HCT116 (cell line): ENCODE data around the gene SNED1. TPM values are rescaled to one million over a fixed set of nuclear protein-coding genes. Genes with fewer than 3 reads are reported as not detected.

Experiments used
- ATAC-seq: fragments of 200-7000 bp; cut with Tn5 transposase; 2 replicates; pipeline ENCODE4 v1.9.1; 2020; ENCODE audit warnings: mild to moderate bottlenecking, moderate library complexity
- BruUV-seq: library from RNA; stranded (reverse); fragments of 400-500 nt; replicated peaks from 2 replicates; lab custom pipeline; 2021; lab: Mats Ljungman, UMichigan
- CTCF ChIA-PET: fragments of 300-600 bp; sonication (Branson Sonifier 250); formaldehyde crosslinking; loops from one replicate; lab custom pipeline; 2021; ENCODE audit warnings: antibody characterized with exemption; lab: Charles Lee
- POLR2A ChIA-PET: fragments of 300-600, 350-600 bp; sonication (Branson Sonifier 250); formaldehyde crosslinking; loops from one replicate; lab custom pipeline; 2021; ENCODE audit warnings: antibody characterized with exemption; lab: Charles Lee
- RAD21 ChIA-PET, 2 experiments: fragments of 300-600 bp; sonication (Branson Sonifier 250); formaldehyde crosslinking; loops; one replicate each; lab custom pipeline; 2023; ENCODE audit warnings: low total read pairs in 2 of 2; ENCODE audit not compliant: uncharacterized antibody in 2 of 2, unreplicated experiment in 2 of 2, low non-redundant PET in 1 of 2; lab: Charles Lee
- DNase-seq: peaks from one replicate; pipeline ENCODE4 v3.0.0-alpha.2; 2010; ENCODE audit warnings: low read depth, low spot score
- H2AFZ ChIP-seq: fragments of 200-600 bp; shearing (Covaris generic), sonication (generic); 2 replicates; pipeline ENCODE4 v1.6.1; 2017; ENCODE audit warnings: low read depth, mixed run types, mixed read lengths, antibody characterized with exemption, low read length; ENCODE audit not compliant: poor library complexity, severe bottlenecking
- H3K27ac ChIP-seq: 2 replicates; pipeline ENCODE4 v1.5.1; 2012; ENCODE audit warnings: low read depth, low read length
- H3K27me3 ChIP-seq: fragments of 200-600 bp; sonication (generic); 2 replicates; pipeline ENCODE4 v1.6.1; 2016; ENCODE audit warnings: mixed run types, low read length, mixed read lengths; ENCODE audit not compliant: insufficient read depth
- H3K36me3 ChIP-seq, 2 experiments: fragments of 200-500 bp in 1 of 2; fragments of 200-600 bp in 1 of 2; sonication (Bioruptor generic) in 1 of 2; sonication (generic) in 1 of 2; 2 replicates each; pipeline versions ENCODE4 v1.5.1 to v1.6.1; 2014 to 2016; ENCODE audit warnings: low read length in 2 of 2, inconsistent platforms in 1 of 2, mixed read lengths in 1 of 2, mixed run types in 1 of 2; ENCODE audit not compliant: insufficient read depth in 2 of 2, control insufficient read depth in 1 of 2
- H3K4me1 ChIP-seq, 2 experiments: fragments of 200-600 bp in 1 of 2; sonication (generic) in 1 of 2; 2 replicates each; pipeline versions ENCODE4 v1.5.1 to v1.6.1; 2012 to 2017; ENCODE audit warnings: low read length in 2 of 2, inconsistent platforms in 1 of 2, mild to moderate bottlenecking in 1 of 2, mixed read lengths in 1 of 2, mixed run types in 1 of 2, moderate library complexity in 1 of 2; ENCODE audit not compliant: insufficient read depth in 2 of 2, control insufficient read depth in 1 of 2
- H3K4me2 ChIP-seq: fragments of 200-600 bp; sonication (generic); 2 replicates; pipeline ENCODE4 v1.6.1; 2017; ENCODE audit warnings: mixed run types, low read length, mixed read lengths
- H3K4me3 ChIP-seq, 2 experiments: fragments of 200-600 bp in 1 of 2; sonication (generic) in 1 of 2; replicated peaks in 1 of 2; 2 replicates each; pipeline ENCODE4 v1.5.1; 2011 to 2016; ENCODE audit warnings: low read length in 2 of 2, control low read depth in 1 of 2, low read depth in 1 of 2, mild to moderate bottlenecking in 1 of 2, mixed read lengths in 1 of 2, mixed run types in 1 of 2
- H3K79me2 ChIP-seq: fragments of 200-600 bp; sonication (generic); 2 replicates; pipeline ENCODE4 v1.6.1; 2017; ENCODE audit warnings: mild to moderate bottlenecking, mixed run types, low read length, moderate library complexity, mixed read lengths; ENCODE audit not compliant: insufficient read depth
- H3K9ac ChIP-seq: fragments of 200-600 bp; sonication (generic); 2 replicates; pipeline ENCODE4 v1.6.1; 2016; ENCODE audit warnings: low read length, mixed read lengths
- H3K9me2 ChIP-seq: fragments of 200-600 bp; sonication (generic), shearing (Covaris generic); 2 replicates; pipeline ENCODE4 v1.6.1; 2017; ENCODE audit warnings: mixed run types, mild to moderate bottlenecking, moderate library complexity; ENCODE audit not compliant: insufficient read depth
- H3K9me3 ChIP-seq, 2 experiments: fragments of 200-500 bp in 1 of 2; fragments of 200-600 bp in 1 of 2; sonication (Bioruptor generic) in 1 of 2; sonication (generic) in 1 of 2; 2 replicates each; pipeline ENCODE4 v1.6.1; 2014 to 2017; ENCODE audit warnings: low read length in 2 of 2, mixed read lengths in 2 of 2, inconsistent platforms in 1 of 2, low read depth in 1 of 2, mild to moderate bottlenecking in 1 of 2, mixed run types in 1 of 2, moderate library complexity in 1 of 2; ENCODE audit not compliant: control insufficient read depth in 1 of 2, insufficient read depth in 1 of 2
- H4K20me1 ChIP-seq: fragments of 200-600 bp; sonication (generic), shearing (Covaris generic); 2 replicates; pipeline ENCODE4 v1.6.1; 2017; ENCODE audit warnings: mixed run types, mild to moderate bottlenecking, moderate library complexity; ENCODE audit not compliant: insufficient read depth
- CBX3 ChIP-seq: IDR thresholded peaks from 2 replicates; pipeline ENCODE4 v1.6.1; 2012; ENCODE audit warnings: low read depth
- CEBPB ChIP-seq: IDR thresholded peaks from 2 replicates; pipeline ENCODE4 v1.6.1; 2012; ENCODE audit warnings: low read depth
- EGR1 ChIP-seq: IDR thresholded peaks from 2 replicates; pipeline ENCODE4 v1.6.1; 2012; ENCODE audit warnings: low read depth
- ELF1 ChIP-seq: IDR thresholded peaks from 2 replicates; pipeline ENCODE4 v1.6.1; 2012; ENCODE audit warnings: low read depth, borderline replicate concordance
- EZH2 ChIP-seq: fragments of 200-600 bp; sonication (generic); IDR thresholded peaks from 2 replicates; pipeline ENCODE4 v1.6.1; 2017; ENCODE audit warnings: antibody characterized with exemption, mixed run types
- EZH2phosphoT487 ChIP-seq: fragments of 200-600 bp; IDR thresholded peaks from 2 replicates; pipeline ENCODE4 v1.6.1; 2018; ENCODE audit warnings: antibody characterized with exemption, borderline replicate concordance
- FOSL1 ChIP-seq: IDR thresholded peaks from 2 replicates; pipeline ENCODE4 v1.6.1; 2012; ENCODE audit warnings: low read depth
- JUND ChIP-seq: IDR thresholded peaks from 2 replicates; pipeline ENCODE4 v1.6.1; 2012
- POLR2A ChIP-seq: IDR thresholded peaks from 2 replicates; pipeline ENCODE4 v1.7.0; 2011; ENCODE audit warnings: borderline replicate concordance; ENCODE audit not compliant: insufficient read depth, insufficient read length; ENCODE audit errors: extremely low read depth
- POLR2AphosphoS5 ChIP-seq: IDR thresholded peaks from 2 replicates; pipeline ENCODE4 v1.6.1; 2011; ENCODE audit warnings: mild to moderate bottlenecking, low read depth, low read length, moderate library complexity
- RAD21 ChIP-seq: IDR thresholded peaks from 2 replicates; pipeline ENCODE4 v1.6.1; 2012; ENCODE audit warnings: low read depth, mild to moderate bottlenecking
- SIN3A ChIP-seq: IDR thresholded peaks from 2 replicates; pipeline ENCODE4 v1.6.1; 2012; ENCODE audit warnings: low read depth
- SP1 ChIP-seq: IDR thresholded peaks from 2 replicates; pipeline ENCODE4 v1.6.1; 2012; ENCODE audit warnings: low read depth
- SRF ChIP-seq: IDR thresholded peaks from 2 replicates; pipeline ENCODE4 v1.6.1; 2012; ENCODE audit warnings: low read depth
- YY1 ChIP-seq: IDR thresholded peaks from 2 replicates; pipeline ENCODE4 v1.6.1; 2011; ENCODE audit warnings: low read length, low read depth, moderate library complexity, mild to moderate bottlenecking; ENCODE audit not compliant: insufficient replicate concordance; ENCODE audit errors: extremely low read depth
- ZFX ChIP-seq: fragments of 450-650 bp; IDR thresholded peaks from 2 replicates; pipeline ENCODE4 v1.6.1; 2017
- intact Hi-C: fragments of 100-400 bp; cut with micrococcal nuclease; formaldehyde crosslinking; loops from 2 replicates; pipeline ENCODE4 v1.10.0; 2022
- total RNA-seq: library from RNA; stranded (reverse); gene quantifications from one replicate; pipeline ENCODE4 v1.2.1, GENCODE V29; 2021; ENCODE audit not compliant: unreplicated experiment
- TF ChIP-seq, protein P1 (sequence below): IDR thresholded peaks from 2 replicates; pipeline ENCODE4 v1.6.1; 2011; ENCODE audit warnings: mild to moderate bottlenecking, low read length, moderate library complexity; ENCODE audit not compliant: insufficient replicate concordance; ENCODE audit errors: extremely low read depth
- TF ChIP-seq, protein P2 (sequence below): IDR thresholded peaks from 2 replicates; pipeline ENCODE4 v1.6.1; 2012
- TF ChIP-seq, protein P3 (sequence below): IDR thresholded peaks from 2 replicates; pipeline ENCODE4 v1.6.1; 2012
- TF ChIP-seq, protein P4 (sequence below), 3 experiments: fragments of 200-600 bp in 1 of 3; sonication (generic) in 1 of 3; IDR thresholded peaks in 2 of 3; conservative IDR thresholded peaks in 1 of 3; 2 replicates each; pipeline ENCODE4 v1.5.1; 2012 to 2017; ENCODE audit warnings: low read depth in 2 of 3, low read length in 2 of 3, antibody characterized with exemption in 1 of 3, borderline replicate concordance in 1 of 3, control low read depth in 1 of 3, mild to moderate bottlenecking in 1 of 3, mixed read lengths in 1 of 3, mixed run types in 1 of 3, moderate library complexity in 1 of 3; ENCODE audit not compliant: insufficient read depth in 1 of 3

Gene SNED1
- total RNA-seq, 1 experiment from 2014 or later: 9.6 TPM

DNA sequence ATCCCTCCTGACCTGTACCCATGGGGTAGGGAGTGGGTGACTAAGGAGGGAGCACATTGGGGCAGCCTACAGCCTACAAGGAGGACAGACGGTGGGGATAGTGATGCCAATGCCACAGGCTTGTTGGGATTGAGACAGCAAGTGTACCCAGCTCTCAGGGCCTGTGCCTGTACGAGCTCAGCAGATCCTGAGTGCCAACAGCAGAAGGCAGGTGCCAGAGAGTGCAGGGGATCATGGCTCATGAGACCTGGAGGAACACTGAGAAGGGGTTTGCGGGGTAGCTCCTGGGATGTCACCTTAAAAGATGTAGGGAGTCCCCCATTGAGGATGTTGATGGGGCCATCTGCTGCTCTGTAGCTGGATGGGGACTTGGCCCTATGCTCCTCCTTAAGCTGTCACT, 10.3 kb upstream of the SNED1 start:
- DNase-seq: no peak
- H3K27ac ChIP-seq: no peak overlapping the region
- BruUV-seq: no TSS peak
- no peaks in the 10 kb centered on the region for H3K36me3 ChIP-seq
- no peaks in the 10 kb centered on the region for H4K20me1 ChIP-seq
- TF ChIP-seq JUND (no peak), YY1 (no peak), EZH2 (no peak), EZH2phosphoT487 (no peak), SRF (no peak), CBX3 (no peak), ZFX (no peak), POLR2AphosphoS5 (no peak), SP1 (no peak), RAD21 (no peak), POLR2A (no peak), CEBPB (no peak), FOSL1 (no peak), SIN3A (no peak), ELF1 (no peak), EGR1 (no peak)
- TF ChIP-seq, protein P1, sequence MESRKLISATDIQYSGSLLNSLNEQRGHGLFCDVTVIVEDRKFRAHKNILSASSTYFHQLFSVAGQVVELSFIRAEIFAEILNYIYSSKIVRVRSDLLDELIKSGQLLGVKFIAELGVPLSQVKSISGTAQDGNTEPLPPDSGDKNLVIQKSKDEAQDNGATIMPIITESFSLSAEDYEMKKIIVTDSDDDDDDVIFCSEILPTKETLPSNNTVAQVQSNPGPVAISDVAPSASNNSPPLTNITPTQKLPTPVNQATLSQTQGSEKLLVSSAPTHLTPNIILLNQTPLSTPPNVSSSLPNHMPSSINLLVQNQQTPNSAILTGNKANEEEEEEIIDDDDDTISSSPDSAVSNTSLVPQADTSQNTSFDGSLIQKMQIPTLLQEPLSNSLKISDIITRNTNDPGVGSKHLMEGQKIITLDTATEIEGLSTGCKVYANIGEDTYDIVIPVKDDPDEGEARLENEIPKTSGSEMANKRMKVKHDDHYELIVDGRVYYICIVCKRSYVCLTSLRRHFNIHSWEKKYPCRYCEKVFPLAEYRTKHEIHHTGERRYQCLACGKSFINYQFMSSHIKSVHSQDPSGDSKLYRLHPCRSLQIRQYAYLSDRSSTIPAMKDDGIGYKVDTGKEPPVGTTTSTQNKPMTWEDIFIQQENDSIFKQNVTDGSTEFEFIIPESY: no peak
- TF ChIP-seq, protein P2, sequence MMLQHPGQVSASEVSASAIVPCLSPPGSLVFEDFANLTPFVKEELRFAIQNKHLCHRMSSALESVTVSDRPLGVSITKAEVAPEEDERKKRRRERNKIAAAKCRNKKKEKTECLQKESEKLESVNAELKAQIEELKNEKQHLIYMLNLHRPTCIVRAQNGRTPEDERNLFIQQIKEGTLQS: no peak
- TF ChIP-seq, protein P3, sequence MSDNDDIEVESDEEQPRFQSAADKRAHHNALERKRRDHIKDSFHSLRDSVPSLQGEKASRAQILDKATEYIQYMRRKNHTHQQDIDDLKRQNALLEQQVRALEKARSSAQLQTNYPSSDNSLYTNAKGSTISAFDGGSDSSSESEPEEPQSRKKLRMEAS: no peak
- TF ChIP-seq, protein P4, sequence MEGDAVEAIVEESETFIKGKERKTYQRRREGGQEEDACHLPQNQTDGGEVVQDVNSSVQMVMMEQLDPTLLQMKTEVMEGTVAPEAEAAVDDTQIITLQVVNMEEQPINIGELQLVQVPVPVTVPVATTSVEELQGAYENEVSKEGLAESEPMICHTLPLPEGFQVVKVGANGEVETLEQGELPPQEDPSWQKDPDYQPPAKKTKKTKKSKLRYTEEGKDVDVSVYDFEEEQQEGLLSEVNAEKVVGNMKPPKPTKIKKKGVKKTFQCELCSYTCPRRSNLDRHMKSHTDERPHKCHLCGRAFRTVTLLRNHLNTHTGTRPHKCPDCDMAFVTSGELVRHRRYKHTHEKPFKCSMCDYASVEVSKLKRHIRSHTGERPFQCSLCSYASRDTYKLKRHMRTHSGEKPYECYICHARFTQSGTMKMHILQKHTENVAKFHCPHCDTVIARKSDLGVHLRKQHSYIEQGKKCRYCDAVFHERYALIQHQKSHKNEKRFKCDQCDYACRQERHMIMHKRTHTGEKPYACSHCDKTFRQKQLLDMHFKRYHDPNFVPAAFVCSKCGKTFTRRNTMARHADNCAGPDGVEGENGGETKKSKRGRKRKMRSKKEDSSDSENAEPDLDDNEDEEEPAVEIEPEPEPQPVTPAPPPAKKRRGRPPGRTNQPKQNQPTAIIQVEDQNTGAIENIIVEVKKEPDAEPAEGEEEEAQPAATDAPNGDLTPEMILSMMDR (IDR thresholded peaks at IDR 0.05 in 2 of 3, conservative IDR thresholded peaks at IDR 0.05 in 1 of 3; ENCODE audit: borderline replicate concordance in 1 of 3, insufficient read depth in 1 of 3, low read depth in 2 of 3, low read length in 2 of 3): no peak
- intact Hi-C loops: loop anchor here (5.0 kb wide), 1 partner anchor 76 kb away; no protein-coding TSS in a partner anchor
- peaks cover 6 to 27% of the 10 kb centered on the region in 2 experiments; a peak in 3 of 4 replicates for H3K4me1 ChIP-seq
- no peaks in the 10 kb centered on the region for H3K79me2 ChIP-seq
- H3K27me3 ChIP-seq: no peaks in the 10 kb centered on the region
- no peak overlapping the region for H3K4me3 ChIP-seq
- no peak overlapping the region for H3K9ac ChIP-seq
- CTCF ChIA-PET: interaction anchor here (1.2 kb wide), 1 partner anchor 137 kb away, joined by 3 read pairs; no protein-coding TSS in a partner anchor
- no peak overlapping the region for H2AFZ ChIP-seq
- H3K4me2 ChIP-seq: no peak overlapping the region
- no peak for ATAC-seq
- no peaks in the 10 kb centered on the region for H3K9me3 ChIP-seq
- POLR2A ChIA-PET: no interaction called here
- H3K9me2 ChIP-seq: no peaks in the 10 kb centered on the region
- RAD21 ChIA-PET: no interaction called here
